Adipocyte (in vitro differentiated cells): ENCODE results near the gene LRRC51.

Source experiments
- DNase-seq: peaks from one replicate; pipeline ENCODE4 v3.0.0-alpha.2; 2015; ENCODE audit warnings: low read depth
- H3K27me3 ChIP-seq: replicated peaks from 2 replicates; pipeline ENCODE4 v1.7.0; 2013; ENCODE audit warnings: mild to moderate bottlenecking, low read length, moderate library complexity; ENCODE audit not compliant: control insufficient read depth, insufficient read depth
- H3K36me3 ChIP-seq: 2 replicates; pipeline ENCODE4 v1.7.0; 2013; ENCODE audit warnings: low read length, mild to moderate bottlenecking, moderate library complexity; ENCODE audit not compliant: control insufficient read depth, insufficient read depth, severe bottlenecking
- H3K4me1 ChIP-seq: 2 replicates; pipeline ENCODE4 v1.7.0; 2013; ENCODE audit warnings: mild to moderate bottlenecking, low read length, moderate library complexity; ENCODE audit not compliant: control insufficient read depth, insufficient read depth
- H3K4me3 ChIP-seq: 2 replicates; pipeline ENCODE4 v1.7.0; 2013; ENCODE audit warnings: mild to moderate bottlenecking, low read length, moderate library complexity
- H3K9ac ChIP-seq: 2 replicates; pipeline ENCODE4 v1.7.0; 2013; ENCODE audit warnings: mild to moderate bottlenecking, low read length, moderate library complexity
- H3K9me3 ChIP-seq: 2 replicates; pipeline ENCODE4 v1.7.0; 2013; ENCODE audit warnings: mild to moderate bottlenecking, low read length, moderate library complexity; ENCODE audit not compliant: control insufficient read depth

Gene LRRC51

DNA sequence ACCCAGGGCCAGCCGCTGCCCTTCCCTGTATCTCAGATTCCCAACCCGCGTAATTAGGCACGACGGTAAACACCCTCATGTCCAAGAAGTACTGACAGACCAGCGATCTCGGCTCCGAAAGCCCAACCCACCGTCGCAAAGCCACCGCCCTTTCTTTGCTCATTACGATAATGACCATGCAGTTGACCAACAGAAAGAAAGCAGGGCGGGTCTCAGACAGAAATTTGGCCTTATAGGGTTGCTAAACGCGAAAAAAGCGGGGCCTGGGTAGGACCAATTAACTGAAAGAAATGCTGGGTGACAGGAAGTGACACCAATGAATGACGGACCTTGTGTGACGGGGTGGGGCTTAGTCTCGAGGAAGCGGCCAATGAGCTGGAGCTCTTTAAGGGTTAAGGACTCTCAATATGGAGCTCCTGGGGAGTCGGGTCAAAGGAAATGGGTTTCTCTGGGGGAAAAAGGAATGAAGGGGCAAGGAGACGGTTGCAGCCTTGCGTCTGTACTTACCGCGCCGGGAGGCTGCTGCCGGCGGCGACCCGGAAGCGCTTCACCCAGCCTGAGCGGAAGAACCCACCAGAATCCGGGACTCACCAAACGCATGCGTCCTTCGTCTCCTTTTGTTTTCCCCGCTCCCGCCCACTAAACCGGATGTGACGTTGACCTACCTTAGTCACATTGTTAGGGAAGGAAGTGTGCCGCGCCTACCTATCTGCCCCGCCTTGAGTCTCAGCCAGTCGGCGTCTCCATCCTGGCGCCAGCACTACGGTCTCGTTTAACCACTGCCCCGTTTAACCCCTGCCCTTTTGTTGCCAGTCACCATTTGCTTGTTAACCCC, 31.7 kb downstream of the LRRC51 start, which contains the start of gene ANAPC15:
Gene ANAPC15, minus strand, starts transcription at position 553 of the 835 bp plus-strand sequence. CDS start 1,419 bp downstream, outside the sequence.
- H3K4me3 ChIP-seq = peak within 1 kb of the TSS; percentile 89
- no peaks in the 10 kb centered on the region for H3K9me3 ChIP-seq
- H3K4me1 ChIP-seq = peaks cover 22% of the 10 kb centered on the region

DNA sequence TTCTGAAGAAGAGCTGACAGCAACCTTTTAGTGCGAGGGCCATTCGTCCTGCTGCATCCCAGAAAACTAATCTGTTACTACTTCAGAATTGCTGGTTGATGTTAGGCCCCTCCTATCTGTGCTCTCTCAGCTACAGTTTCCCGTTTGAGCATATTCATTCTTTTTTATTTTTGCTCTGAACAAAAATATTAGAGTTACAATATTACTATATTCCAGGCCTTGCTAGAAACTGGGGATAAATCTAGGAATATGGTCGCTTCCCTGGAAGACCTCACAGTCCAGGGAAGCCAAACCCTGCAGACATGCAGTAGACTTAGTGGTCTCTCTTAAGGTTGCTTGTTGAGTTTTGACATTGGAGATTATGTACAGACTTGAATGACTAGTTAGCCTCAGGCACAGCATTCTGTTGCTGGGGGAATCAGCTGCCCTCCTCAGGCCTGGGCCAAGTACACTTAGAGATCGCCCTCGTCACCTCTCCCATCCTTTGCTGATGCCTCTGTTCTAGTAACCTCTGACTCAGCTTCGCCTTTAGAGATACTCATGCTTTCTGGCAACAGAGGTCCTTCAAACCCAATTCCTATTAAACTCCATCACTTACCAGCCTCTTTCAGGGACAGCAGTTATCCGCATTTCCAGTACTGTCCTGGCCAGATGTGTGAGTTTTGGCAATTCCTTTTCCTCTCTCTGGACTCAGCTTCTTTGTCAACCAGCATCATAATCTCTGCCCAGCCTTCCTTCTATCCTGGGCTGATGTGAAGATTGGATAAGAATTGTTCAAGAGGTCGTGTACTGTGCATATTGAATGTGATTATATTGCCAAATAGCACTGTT, 32.5 kb downstream of the LRRC51 start:
- Histone ChIP-seq H3K9me3 (no peaks in the 10 kb centered on the region), H3K9ac (peak overlapping the region; percentile 97), H3K4me1 (peaks cover 23% of the 10 kb centered on the region), H3K36me3 (no peaks in the 10 kb centered on the region), H3K27me3 (no peaks in the 10 kb centered on the region), H3K4me3 (peak overlapping the region; percentile 89)
- DNase-seq = peak; percentile 33

More for the DNA sequence above, 31.7 kb downstream of the LRRC51 start, which contains the start of gene ANAPC15:
- DNase-seq = peak; percentile 100
- Histone ChIP-seq H3K27me3 (no peaks in the 10 kb centered on the region), H3K36me3 (no peaks in the 10 kb centered on the region), H3K9ac (peak within 1 kb of the TSS; percentile 97)

DNA sequence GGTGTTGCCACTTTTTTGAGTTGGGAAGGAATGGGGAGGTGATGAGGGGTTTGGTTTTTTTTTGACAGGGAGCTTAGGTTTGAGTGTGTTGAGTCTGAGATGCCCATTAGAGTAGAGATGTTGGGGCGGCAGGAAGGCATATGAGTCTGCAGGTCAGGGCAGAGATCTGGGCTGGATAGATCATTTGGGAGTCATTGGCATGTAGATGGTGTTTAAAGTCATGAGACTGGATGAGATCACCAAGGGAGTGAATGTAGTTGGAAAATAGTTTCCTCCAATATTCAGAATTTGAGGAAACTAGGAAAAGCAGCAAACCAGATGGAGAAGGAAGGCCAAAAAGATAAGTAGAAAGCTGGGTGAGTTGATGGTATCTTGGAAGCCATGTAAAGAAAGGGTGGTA, 33.9 kb downstream of the LRRC51 start:
- Histone ChIP-seq H3K36me3 (no peaks in the 10 kb centered on the region), H3K9me3 (no peaks in the 10 kb centered on the region), H3K4me1 (peaks cover 35% of the 10 kb centered on the region), H3K9ac (no peak overlapping the region), H3K27me3 (no peaks in the 10 kb centered on the region), H3K4me3 (no peak overlapping the region)
- DNase-seq = no peak

DNA sequence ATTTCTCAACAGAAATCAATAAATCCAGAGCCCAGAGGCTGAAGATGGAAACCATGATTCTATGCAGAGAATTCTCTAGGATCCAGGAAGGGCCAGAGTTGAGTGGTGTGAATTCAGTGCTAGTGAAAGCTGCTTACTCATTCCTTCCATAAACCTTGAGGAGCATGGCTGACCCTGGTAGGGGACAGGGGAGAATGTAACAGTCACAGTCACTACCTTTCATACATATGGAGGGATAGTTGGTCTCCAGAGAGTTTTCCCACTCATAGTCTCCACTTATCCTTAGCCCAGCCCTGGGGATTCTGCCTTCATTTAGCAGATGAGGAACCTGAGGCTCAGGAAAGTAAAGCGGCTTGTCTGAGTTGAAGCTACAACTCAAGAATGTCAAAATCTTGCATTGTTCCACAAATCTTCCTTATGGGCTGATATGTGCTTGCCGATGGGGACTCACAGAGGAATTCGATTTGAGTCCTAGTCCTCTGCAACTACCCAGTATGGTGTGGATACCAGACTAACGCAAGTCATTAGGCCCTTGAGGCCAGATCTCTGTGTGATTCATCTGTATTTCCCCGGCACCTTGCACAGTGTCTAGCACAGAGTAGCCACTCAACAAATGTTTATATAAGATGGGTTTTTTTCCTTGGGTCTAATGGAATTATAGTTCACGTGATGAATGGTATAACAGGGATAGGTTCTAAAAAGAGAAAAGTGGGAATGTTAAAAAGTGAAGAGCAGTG, 35.5 kb downstream of the LRRC51 start:
- H3K9me3 ChIP-seq = no peaks in the 10 kb centered on the region
- H3K27me3 ChIP-seq = no peaks in the 10 kb centered on the region
- H3K9ac ChIP-seq = no peak overlapping the region
- H3K4me3 ChIP-seq = no peak overlapping the region
- H3K4me1 ChIP-seq = peaks cover 35% of the 10 kb centered on the region
- DNase-seq = no peak
- H3K36me3 ChIP-seq = no peaks in the 10 kb centered on the region

DNA sequence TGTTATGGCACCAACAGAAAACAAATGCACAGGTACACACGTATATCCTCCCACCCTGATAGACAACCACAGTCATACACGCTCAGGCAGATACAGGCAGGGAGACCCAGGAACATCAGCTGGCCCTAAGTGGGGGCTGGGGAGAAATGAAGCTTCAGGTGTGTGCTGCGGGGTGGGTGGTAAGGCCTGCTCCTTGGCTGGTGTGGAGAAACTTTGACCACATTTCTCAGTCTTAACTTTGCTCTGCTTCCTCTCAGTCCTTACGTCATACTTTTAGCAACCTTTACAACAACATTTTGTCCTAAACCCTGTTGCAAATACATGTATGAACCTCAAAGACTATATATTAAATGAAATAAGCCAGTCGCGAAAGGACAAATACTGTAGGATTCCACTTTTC, 38.5 kb downstream of the LRRC51 start:
- Histone ChIP-seq H3K4me3 (no peak overlapping the region), H3K27me3 (no peaks in the 10 kb centered on the region), H3K36me3 (no peaks in the 10 kb centered on the region), H3K9me3 (no peaks in the 10 kb centered on the region), H3K9ac (peak overlapping the region; percentile 37), H3K4me1 (peaks cover 14% of the 10 kb centered on the region)
- DNase-seq = no peak

DNA sequence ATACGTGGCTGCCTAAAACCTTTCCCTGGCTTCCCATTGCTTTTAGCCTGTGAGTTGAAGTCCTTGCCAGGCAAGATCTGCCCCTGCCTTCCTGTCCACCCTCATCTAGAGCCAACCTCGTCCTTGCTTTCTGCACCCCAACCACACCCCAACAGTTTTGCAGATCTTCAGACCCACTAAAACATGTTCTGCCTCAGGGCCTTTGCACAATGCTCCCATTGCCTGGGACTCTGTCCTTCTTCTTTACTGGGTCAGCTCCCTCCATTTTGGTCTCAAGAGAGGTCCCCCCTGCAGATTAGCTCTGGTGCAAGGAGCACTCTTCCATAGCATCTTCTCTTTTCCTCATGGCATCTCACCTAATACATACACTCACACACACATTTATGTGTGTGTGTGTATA, 40.3 kb downstream of the LRRC51 start:
- Histone ChIP-seq H3K4me1 (peaks cover 14% of the 10 kb centered on the region), H3K9me3 (no peaks in the 10 kb centered on the region), H3K9ac (no peak overlapping the region), H3K27me3 (no peaks in the 10 kb centered on the region), H3K36me3 (no peaks in the 10 kb centered on the region), H3K4me3 (no peak overlapping the region)
- DNase-seq = no peak

DNA sequence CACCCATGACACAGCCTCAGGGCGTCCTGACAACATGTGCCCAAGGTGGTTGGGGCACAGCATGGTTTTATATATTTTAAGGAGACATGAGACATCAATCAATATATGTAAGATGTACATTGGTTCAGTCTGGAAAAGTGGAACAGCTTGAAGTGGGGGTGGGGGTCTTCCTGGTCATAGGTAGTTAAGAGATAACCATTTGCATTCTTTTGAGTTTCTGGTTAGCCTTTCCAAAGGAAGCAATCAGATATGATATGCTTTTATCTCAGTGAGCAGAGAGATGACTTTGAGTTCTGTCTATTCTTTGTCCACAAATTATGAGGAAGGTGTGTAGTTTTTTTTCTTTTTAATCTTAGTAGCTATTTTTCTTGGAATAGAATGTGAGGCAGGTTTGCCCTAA, 42.0 kb downstream of the LRRC51 start:
- H3K9me3 ChIP-seq = no peaks in the 10 kb centered on the region
- DNase-seq = no peak
- H3K27me3 ChIP-seq = no peaks in the 10 kb centered on the region
- peaks cover 14% of the 10 kb centered on the region for H3K4me1 ChIP-seq
- no peak overlapping the region for H3K4me3 ChIP-seq
- no peak overlapping the region for H3K9ac ChIP-seq
- H3K36me3 ChIP-seq = no peaks in the 10 kb centered on the region

DNA sequence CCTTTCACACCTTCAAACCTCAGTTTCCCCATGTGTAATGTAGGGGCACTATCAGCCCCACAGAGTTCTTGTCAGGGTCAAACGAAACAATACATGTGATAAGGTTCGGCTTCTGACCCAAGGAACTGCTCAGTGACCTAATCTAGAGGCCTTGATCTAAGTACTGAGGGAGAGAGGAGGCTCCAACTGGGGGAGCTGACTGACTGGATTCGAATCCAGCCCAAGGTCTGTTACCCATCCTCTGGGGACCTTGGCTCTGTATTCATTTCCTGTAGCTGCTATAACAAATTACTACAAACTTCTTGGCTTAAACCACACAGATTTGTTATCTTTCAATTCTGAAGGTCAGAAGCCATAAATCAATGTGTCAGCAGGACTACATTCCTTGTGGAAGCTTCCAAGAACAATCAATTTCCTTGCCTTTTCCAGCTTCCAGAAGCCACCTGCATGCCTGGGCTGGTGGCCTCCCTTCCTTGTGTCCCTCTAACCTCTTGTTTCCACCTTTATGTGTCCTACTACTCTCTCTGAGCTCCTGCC, 42.5 kb downstream of the LRRC51 start:
- Histone ChIP-seq H3K36me3 (no peaks in the 10 kb centered on the region), H3K4me1 (peaks cover 13% of the 10 kb centered on the region), H3K9me3 (no peaks in the 10 kb centered on the region), H3K9ac (no peak overlapping the region), H3K27me3 (no peaks in the 10 kb centered on the region), H3K4me3 (no peak overlapping the region)
- DNase-seq = no peak

DNA sequence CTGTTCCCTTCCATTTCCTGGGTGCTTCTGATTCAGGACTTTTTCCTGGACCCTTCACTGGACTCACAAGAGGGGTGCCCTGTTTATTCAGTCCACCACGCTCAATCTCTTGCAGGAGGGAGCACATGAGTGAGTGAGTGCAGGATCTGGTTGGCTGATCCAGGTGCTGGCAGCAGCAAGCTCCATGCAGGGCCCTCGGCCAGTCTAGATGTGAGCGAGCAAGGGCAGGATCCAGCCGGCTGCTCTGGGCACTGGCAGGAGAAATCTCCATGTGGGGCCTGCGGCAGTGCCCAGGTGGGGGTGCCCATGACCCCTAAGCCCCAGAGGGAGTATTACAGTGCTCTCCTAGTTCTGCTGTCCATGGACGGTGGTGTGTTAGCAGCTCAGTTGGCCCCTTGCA, 43.4 kb downstream of the LRRC51 start:
- no peak for DNase-seq
- Histone ChIP-seq H3K9me3 (peaks cover 5% of the 10 kb centered on the region), H3K4me3 (no peak overlapping the region), H3K36me3 (no peaks in the 10 kb centered on the region), H3K27me3 (no peaks in the 10 kb centered on the region), H3K9ac (no peak overlapping the region), H3K4me1 (peaks cover 6% of the 10 kb centered on the region)

DNA sequence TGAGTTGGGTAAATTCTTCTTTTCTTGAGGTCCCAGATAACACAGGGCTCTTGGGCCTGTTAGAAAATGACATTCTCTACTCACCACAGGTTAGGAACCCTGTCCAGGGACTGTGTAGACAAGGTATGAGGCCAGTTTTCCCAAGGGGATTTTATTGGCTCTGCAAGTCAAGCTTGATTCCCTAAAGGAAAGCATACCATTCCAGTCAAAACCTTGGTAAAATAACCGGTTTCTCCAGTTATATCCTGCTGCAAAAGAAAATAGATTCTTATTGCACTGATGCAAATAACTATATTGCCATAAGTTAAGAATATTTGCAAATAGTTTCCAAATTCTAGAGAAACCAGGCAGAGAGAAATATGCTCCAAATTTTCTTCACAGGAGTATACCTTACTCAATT, 45.3 kb downstream of the LRRC51 start:
- Histone ChIP-seq H3K9me3 (peaks cover 7% of the 10 kb centered on the region), H3K9ac (no peak overlapping the region), H3K4me1 (no peaks in the 10 kb centered on the region), H3K36me3 (no peaks in the 10 kb centered on the region), H3K4me3 (no peak overlapping the region), H3K27me3 (no peaks in the 10 kb centered on the region)
- no peak for DNase-seq
